SK-N-SH (cell line): ENCODE results near the gene KLHDC8B. TPM values are rescaled to one million over a fixed set of nuclear protein-coding genes. Genes with fewer than 3 reads are reported as not detected.

Source experiments
- CTCF ChIA-PET: fragments of 300-600, 350-600 bp; formaldehyde crosslinking; extraction: SDS; loops from one replicate; lab custom pipeline; 2021; lab: Yijun Ruan, JAX
- POLR2A ChIA-PET: fragments of 350-600 bp; sonication (Branson Sonifier 250); formaldehyde crosslinking; extraction: SDS; loops from one replicate; lab custom pipeline; 2020; ENCODE audit warnings: antibody characterized with exemption, inconsistent platforms; lab: Yijun Ruan, JAX
- DNase-seq: peaks from one replicate; pipeline ENCODE4 v3.0.0; 2012
- H2AFZ ChIP-seq: fragments of 200-600 bp; sonication (generic); 2 replicates; pipeline ENCODE4 v1.8.1; 2016; ENCODE audit warnings: antibody characterized with exemption, mild to moderate bottlenecking, low read depth
- H3F3A ChIP-seq: fragments of 200-600 bp; sonication (generic); replicated peaks from 2 replicates; pipeline ENCODE3; 2016; ENCODE audit warnings: antibody characterized with exemption, mild to moderate bottlenecking; ENCODE audit not compliant: insufficient read depth
- H3K27ac ChIP-seq, 2 experiments: fragments of 200-500 bp in 1 of 2; fragments of 200-600 bp in 1 of 2; sonication (Bioruptor generic) in 1 of 2; sonication (generic), shearing (Covaris generic) in 1 of 2; 2 replicates each; pipeline versions ENCODE4 v1.5.1 to v1.6.1; 2014 to 2016; ENCODE audit warnings: low read depth in 2 of 2, inconsistent platforms in 1 of 2, low read length in 1 of 2, mild to moderate bottlenecking in 1 of 2, mixed read lengths in 1 of 2
- H3K27me3 ChIP-seq: fragments of 200-600 bp; sonication (generic), shearing (Covaris generic); 2 replicates; pipeline ENCODE4 v1.6.1; 2016; ENCODE audit warnings: mixed run types; ENCODE audit not compliant: insufficient read depth
- H3K36me3 ChIP-seq, 2 experiments: fragments of 200-500 bp in 1 of 2; fragments of 200-600 bp in 1 of 2; sonication (Bioruptor generic) in 1 of 2; sonication (generic) in 1 of 2; replicated peaks in 1 of 2; 2 replicates each; pipeline versions ENCODE3 to v1.5.1; 2014 to 2016; ENCODE audit warnings: low read length in 1 of 2, mild to moderate bottlenecking in 1 of 2; ENCODE audit not compliant: insufficient read depth in 2 of 2, control insufficient read depth in 1 of 2
- H3K4me1 ChIP-seq, 2 experiments: fragments of 200-500 bp in 1 of 2; fragments of 200-600 bp in 1 of 2; sonication (Bioruptor generic) in 1 of 2; sonication (generic), shearing (Covaris generic) in 1 of 2; 2 replicates each; pipeline versions ENCODE4 v1.5.1 to v1.6.1; 2014 to 2016; ENCODE audit warnings: low read depth in 1 of 2, low read length in 1 of 2, mixed run types in 1 of 2; ENCODE audit not compliant: insufficient read depth in 2 of 2, control insufficient read depth in 1 of 2
- H3K4me2 ChIP-seq: fragments of 200-600 bp; sonication (generic), shearing (Covaris generic); 2 replicates; pipeline ENCODE4 v1.6.1; 2017; ENCODE audit warnings: mixed run types
- H3K4me3 ChIP-seq, 2 experiments: fragments of 200-500 bp in 1 of 2; fragments of 200-600 bp in 1 of 2; sonication (Bioruptor generic) in 1 of 2; sonication (generic), shearing (Covaris generic) in 1 of 2; 2 replicates each; pipeline versions ENCODE4 v1.5.1 to v1.8.1; 2014 to 2016; ENCODE audit warnings: low read depth in 2 of 2, inconsistent platforms in 1 of 2, low read length in 1 of 2, mild to moderate bottlenecking in 1 of 2, mixed read lengths in 1 of 2, moderate library complexity in 1 of 2
- H3K79me2 ChIP-seq: fragments of 200-600 bp; sonication (generic); 2 replicates; pipeline ENCODE4 v1.8.1; 2017; ENCODE audit warnings: mild to moderate bottlenecking; ENCODE audit not compliant: insufficient read depth
- H3K9ac ChIP-seq: fragments of 200-600 bp; sonication (generic); 2 replicates; pipeline ENCODE4 v1.6.1; 2017; ENCODE audit warnings: mixed run types
- H3K9me2 ChIP-seq: fragments of 200-600 bp; sonication (generic); 2 replicates; pipeline ENCODE4 v1.6.1; 2017; ENCODE audit warnings: mixed run types
- H3K9me3 ChIP-seq: fragments of 200-600 bp; sonication (generic); 2 replicates; pipeline ENCODE4 v1.6.1; 2017; ENCODE audit warnings: mixed run types, mild to moderate bottlenecking, moderate library complexity
- H4K20me1 ChIP-seq: fragments of 200-600 bp; sonication (generic); 2 replicates; pipeline ENCODE4 v1.6.1; 2017; ENCODE audit warnings: mild to moderate bottlenecking, mixed run types; ENCODE audit not compliant: insufficient read depth
- CHD2 ChIP-seq: fragments of 150-350 bp; IDR thresholded peaks from 2 replicates; pipeline ENCODE4 v1.6.1; 2018; ENCODE audit warnings: low read length; ENCODE audit not compliant: partially characterized antibody
- ELF1 ChIP-seq: IDR thresholded peaks from 2 replicates; pipeline ENCODE4 v1.4.0; 2012
- EP300 ChIP-seq, 2 experiments: IDR thresholded peaks; 2 replicates each; pipeline versions ENCODE4 v1.4.0 to v1.6.1; 2012; ENCODE audit warnings: borderline replicate concordance in 1 of 2, low read depth in 1 of 2, low read length in 1 of 2
- EZH2phosphoT487 ChIP-seq: fragments of 200-600 bp; sonication (generic); IDR thresholded peaks from 2 replicates; pipeline ENCODE4 v1.6.1; 2017; ENCODE audit warnings: low read depth, mixed run types, mild to moderate bottlenecking, antibody characterized with exemption, moderate library complexity, borderline replicate concordance
- FOXJ3 ChIP-seq: sonication (generic); formaldehyde crosslinking; IDR thresholded peaks from 2 replicates; pipeline ENCODE4 v1.5.1; 2020; ENCODE audit warnings: mild to moderate bottlenecking, missing genetic modification reagents
- FOXM1 ChIP-seq: IDR thresholded peaks from 2 replicates; pipeline ENCODE4 v1.4.0; 2012; ENCODE audit warnings: low read depth, mild to moderate bottlenecking
- MXI1 ChIP-seq: IDR thresholded peaks from 2 replicates; pipeline ENCODE4 v1.6.1; 2012; ENCODE audit warnings: mild to moderate bottlenecking, low read depth, low read length, improper control_type of control experiment
- NFIC ChIP-seq: IDR thresholded peaks from 2 replicates; pipeline ENCODE4 v1.4.0; 2012; ENCODE audit warnings: borderline replicate concordance
- NRF1 ChIP-seq: IDR thresholded peaks from 2 replicates; pipeline ENCODE4 v1.6.1; 2012; ENCODE audit warnings: low read depth, mild to moderate bottlenecking, low read length
- POLR2AphosphoS5 ChIP-seq: IDR thresholded peaks from 2 replicates; pipeline ENCODE4 v1.6.1; 2012; ENCODE audit warnings: low read depth, low read length
- RAD21 ChIP-seq: IDR thresholded peaks from 2 replicates; pipeline ENCODE4 v1.6.1; 2012; ENCODE audit warnings: mild to moderate bottlenecking, low read length
- RFX5 ChIP-seq: IDR thresholded peaks from 2 replicates; pipeline ENCODE4 v1.6.1; 2012; ENCODE audit warnings: mild to moderate bottlenecking, improper control_type of control experiment, low read length
- RXRA ChIP-seq: IDR thresholded peaks from 2 replicates; pipeline ENCODE4 v1.4.0; 2012; ENCODE audit warnings: low read depth, mild to moderate bottlenecking, borderline replicate concordance
- SMC3 ChIP-seq: IDR thresholded peaks from 2 replicates; pipeline ENCODE4 v1.6.1; 2012; ENCODE audit warnings: low read depth, low read length, improper control_type of control experiment
- TAF1 ChIP-seq: IDR thresholded peaks from 2 replicates; pipeline ENCODE4 v1.6.1; 2012; ENCODE audit warnings: low read depth, mild to moderate bottlenecking, low read length, moderate library complexity, borderline replicate concordance
- TCF12 ChIP-seq: IDR thresholded peaks from 2 replicates; pipeline ENCODE4 v1.4.0; 2012
- TEAD4 ChIP-seq: IDR thresholded peaks from 2 replicates; pipeline ENCODE4 v1.4.0; 2012; ENCODE audit warnings: mild to moderate bottlenecking, borderline replicate concordance; ENCODE audit not compliant: insufficient read depth
- WGBS: methylation state at CpG from one replicate; pipeline ENCODE4 v1.1.6; 2017; ENCODE audit warnings: low lambda C conversion rate; 5-methylcytosine and 5-hydroxymethylcytosine counted together
- polyA plus RNA-seq, 3 experiments: library from polyadenylated mRNA; depleted of rRNA; stranded (reverse); fragments of >200 nt; gene quantifications; 2 replicates each; pipeline ENCODE4 v1.2.3, GENCODE V29; 2012
- TF ChIP-seq, protein P1 (sequence below): IDR thresholded peaks from 2 replicates; pipeline ENCODE4 v1.4.0; 2012; ENCODE audit warnings: low read depth
- TF ChIP-seq, protein P2 (sequence below): IDR thresholded peaks from 2 replicates; pipeline ENCODE4 v1.4.0; 2012; ENCODE audit warnings: low read depth, borderline replicate concordance
- TF ChIP-seq, protein P3 (sequence below): fragments of 150-350 bp; IDR thresholded peaks from 2 replicates; pipeline ENCODE4 v1.6.1; 2016; ENCODE audit warnings: mild to moderate bottlenecking, low read depth, low read length
- TF ChIP-seq, protein P4 (sequence below): IDR thresholded peaks from 2 replicates; pipeline ENCODE4; 2012
- TF ChIP-seq, protein P5 (sequence below): fragments of 150-350 bp; IDR thresholded peaks from 2 replicates; pipeline ENCODE4 v1.6.1; 2017; ENCODE audit warnings: antibody characterized with exemption, low read length, low read depth, borderline replicate concordance

The KLHDC8B gene
- polyA plus RNA-seq, 1 of the 3 experiments (the other 2 are of a cell fraction), result 35.3 TPM

DNA sequence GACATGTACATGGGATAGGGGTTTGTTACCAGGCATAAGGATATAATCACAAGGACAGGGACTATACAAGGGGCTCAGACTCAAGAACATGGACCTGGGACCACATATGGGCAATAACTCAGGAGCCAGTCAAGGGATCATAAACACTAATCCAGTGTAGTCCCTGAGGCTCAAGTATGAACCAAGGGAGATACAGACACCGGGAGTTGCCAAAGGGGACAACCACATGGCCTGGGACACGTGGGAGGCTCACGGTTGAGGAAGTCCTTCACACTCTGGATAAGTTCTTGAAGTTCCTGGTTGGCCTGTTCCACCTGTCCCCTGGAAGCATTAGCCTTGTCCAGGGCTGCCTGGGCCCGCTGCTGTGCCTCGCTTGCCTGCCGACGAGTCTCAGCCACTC is 48.9 kb upstream of the KLHDC8B start:
- ChIA-PET CTCF (no interaction called here), POLR2A (interaction anchor here (1.6 kb wide), 1 partner anchor 10 kb away, joined by 5 read pairs; the partner anchor contains the start of gene LAMB2)
- no peak for DNase-seq
- peaks cover 36% of the 10 kb centered on the region for H3F3A ChIP-seq
- H3K9ac ChIP-seq, result no peak overlapping the region
- 96% methylated on average over 3 of the region's 7 CpGs for WGBS
- no peak overlapping the region for H3K4me2 ChIP-seq
- H3K36me3 ChIP-seq, result peaks cover 27 to 61% of the 10 kb centered on the region in 2 experiments
- H3K79me2 ChIP-seq, result peaks cover 30% of the 10 kb centered on the region
- no peaks in the 10 kb centered on the region for H3K9me2 ChIP-seq
- no peaks in the 10 kb centered on the region for H3K9me3 ChIP-seq
- no peak for TF ChIP-seq CHD2
- no peak for TF ChIP-seq NRF1
- TF ChIP-seq, protein P1, sequence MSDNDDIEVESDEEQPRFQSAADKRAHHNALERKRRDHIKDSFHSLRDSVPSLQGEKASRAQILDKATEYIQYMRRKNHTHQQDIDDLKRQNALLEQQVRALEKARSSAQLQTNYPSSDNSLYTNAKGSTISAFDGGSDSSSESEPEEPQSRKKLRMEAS, result no peak
- no peak for TF ChIP-seq FOXJ3 (CRISPR knock-in tag)
- TF ChIP-seq RFX5, result no peak
- TF ChIP-seq, protein P2, sequence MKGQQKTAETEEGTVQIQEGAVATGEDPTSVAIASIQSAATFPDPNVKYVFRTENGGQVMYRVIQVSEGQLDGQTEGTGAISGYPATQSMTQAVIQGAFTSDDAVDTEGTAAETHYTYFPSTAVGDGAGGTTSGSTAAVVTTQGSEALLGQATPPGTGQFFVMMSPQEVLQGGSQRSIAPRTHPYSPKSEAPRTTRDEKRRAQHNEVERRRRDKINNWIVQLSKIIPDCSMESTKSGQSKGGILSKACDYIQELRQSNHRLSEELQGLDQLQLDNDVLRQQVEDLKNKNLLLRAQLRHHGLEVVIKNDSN, result no peak
- TF ChIP-seq MXI1, result no peak
- TF ChIP-seq POLR2AphosphoS5, result no peak
- TF ChIP-seq RXRA, result no peak
- TF ChIP-seq TCF12, result no peak
- no peak for TF ChIP-seq TAF1
- no peak for TF ChIP-seq TEAD4
- peaks cover 7 to 19% of the 10 kb centered on the region in 2 experiments; a peak in 2 of 4 replicates for H3K4me1 ChIP-seq
- H3K27me3 ChIP-seq, result no peaks in the 10 kb centered on the region
- no peak overlapping the region for H3K27ac ChIP-seq
- H3K4me3 ChIP-seq, result no peak overlapping the region
- H2AFZ ChIP-seq, result no peak overlapping the region
- no peaks in the 10 kb centered on the region for H4K20me1 ChIP-seq

DNA sequence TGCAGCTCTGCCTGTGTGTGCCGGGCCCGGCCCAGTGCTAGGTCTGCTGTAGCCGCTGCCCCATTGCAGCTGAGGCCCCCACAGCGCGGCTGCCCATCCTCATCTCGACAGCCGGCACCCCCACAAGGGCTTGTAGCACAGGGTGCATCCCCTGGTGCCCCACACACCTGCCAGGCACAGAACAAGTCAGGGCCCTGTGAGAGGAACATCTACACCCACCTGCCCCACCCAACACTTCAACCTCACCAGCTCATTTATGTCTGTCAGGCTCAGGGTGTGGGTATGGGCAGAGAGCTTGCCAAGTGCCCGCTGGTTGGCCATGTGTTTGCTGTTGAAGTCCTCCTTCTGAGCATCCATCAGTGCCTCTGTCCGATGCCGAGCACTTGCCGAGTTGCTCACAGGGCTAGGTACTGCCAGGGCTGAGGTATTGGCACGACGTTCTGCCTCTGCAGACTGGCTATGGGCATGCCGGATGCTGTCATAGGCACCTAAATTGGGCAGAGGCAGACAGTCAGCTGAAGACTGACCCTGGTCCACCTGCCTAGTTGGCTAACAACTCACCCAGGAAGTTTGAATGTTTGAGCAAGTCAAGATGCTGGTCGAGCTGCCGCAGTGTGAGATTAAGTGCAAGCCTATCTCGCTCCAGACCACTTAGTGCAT is 48.4 kb upstream of the KLHDC8B start:
- Histone ChIP-seq H3K36me3 (peaks cover 21 to 57% of the 10 kb centered on the region in 2 experiments), H4K20me1 (no peaks in the 10 kb centered on the region), H3K4me2 (no peak overlapping the region), H3K79me2 (peaks cover 24% of the 10 kb centered on the region), H3K9me2 (no peaks in the 10 kb centered on the region), H2AFZ (no peak overlapping the region), H3K27me3 (no peaks in the 10 kb centered on the region), H3F3A (peaks cover 36% of the 10 kb centered on the region), H3K4me3 (no peak overlapping the region), H3K9ac (no peak overlapping the region), H3K27ac (no peak overlapping the region), H3K9me3 (no peaks in the 10 kb centered on the region), H3K4me1 (peaks cover 7 to 19% of the 10 kb centered on the region in 2 experiments; a peak in 2 of 4 replicates)
- ChIA-PET CTCF (no interaction called here), POLR2A (interaction anchor here (1.6 kb wide), 1 partner anchor 10 kb away, joined by 5 read pairs; the partner anchor contains the start of gene LAMB2)
- DNase-seq, result no peak
- 93% methylated on average over 8 of the region's 17 CpGs for WGBS
- TF ChIP-seq EZH2phosphoT487 (no peak), TCF12 (no peak), SMC3 (no peak), FOXM1 (no peak), RAD21 (no peak), POLR2AphosphoS5 (no peak), EP300 (IDR thresholded peaks at IDR 0.05; ENCODE audit: borderline replicate concordance in 1 of 2, low read depth in 1 of 2, low read length in 1 of 2) (no peak), TAF1 (no peak), ELF1 (no peak), NFIC (no peak), RXRA (no peak)
- TF ChIP-seq, protein P3, sequence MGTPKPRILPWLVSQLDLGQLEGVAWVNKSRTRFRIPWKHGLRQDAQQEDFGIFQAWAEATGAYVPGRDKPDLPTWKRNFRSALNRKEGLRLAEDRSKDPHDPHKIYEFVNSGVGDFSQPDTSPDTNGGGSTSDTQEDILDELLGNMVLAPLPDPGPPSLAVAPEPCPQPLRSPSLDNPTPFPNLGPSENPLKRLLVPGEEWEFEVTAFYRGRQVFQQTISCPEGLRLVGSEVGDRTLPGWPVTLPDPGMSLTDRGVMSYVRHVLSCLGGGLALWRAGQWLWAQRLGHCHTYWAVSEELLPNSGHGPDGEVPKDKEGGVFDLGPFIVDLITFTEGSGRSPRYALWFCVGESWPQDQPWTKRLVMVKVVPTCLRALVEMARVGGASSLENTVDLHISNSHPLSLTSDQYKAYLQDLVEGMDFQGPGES, result no peak
- TF ChIP-seq, protein P4, sequence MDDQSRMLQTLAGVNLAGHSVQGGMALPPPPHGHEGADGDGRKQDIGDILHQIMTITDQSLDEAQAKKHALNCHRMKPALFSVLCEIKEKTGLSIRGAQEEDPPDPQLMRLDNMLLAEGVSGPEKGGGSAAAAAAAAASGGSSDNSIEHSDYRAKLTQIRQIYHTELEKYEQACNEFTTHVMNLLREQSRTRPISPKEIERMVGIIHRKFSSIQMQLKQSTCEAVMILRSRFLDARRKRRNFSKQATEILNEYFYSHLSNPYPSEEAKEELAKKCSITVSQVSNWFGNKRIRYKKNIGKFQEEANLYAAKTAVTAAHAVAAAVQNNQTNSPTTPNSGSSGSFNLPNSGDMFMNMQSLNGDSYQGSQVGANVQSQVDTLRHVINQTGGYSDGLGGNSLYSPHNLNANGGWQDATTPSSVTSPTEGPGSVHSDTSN, result no peak
- TF ChIP-seq, protein P5, sequence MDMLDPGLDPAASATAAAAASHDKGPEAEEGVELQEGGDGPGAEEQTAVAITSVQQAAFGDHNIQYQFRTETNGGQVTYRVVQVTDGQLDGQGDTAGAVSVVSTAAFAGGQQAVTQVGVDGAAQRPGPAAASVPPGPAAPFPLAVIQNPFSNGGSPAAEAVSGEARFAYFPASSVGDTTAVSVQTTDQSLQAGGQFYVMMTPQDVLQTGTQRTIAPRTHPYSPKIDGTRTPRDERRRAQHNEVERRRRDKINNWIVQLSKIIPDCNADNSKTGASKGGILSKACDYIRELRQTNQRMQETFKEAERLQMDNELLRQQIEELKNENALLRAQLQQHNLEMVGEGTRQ, result no peak
